B cell (primary cell): ENCODE data around the gene CHMP1B.

Experiments
- CTCF ChIP-seq: fragments of 200-600 bp; IDR thresholded peaks from one replicate; pipeline ENCODE4 v1.8.0; 2022; ENCODE audit warnings: antibody characterized with exemption, mild to moderate bottlenecking
- EZH2 ChIP-seq: IDR thresholded peaks from 2 replicates; pipeline ENCODE4 v1.6.1; 2012; ENCODE audit warnings: borderline replicate concordance, low read depth, mild to moderate bottlenecking, moderate library complexity, low read length; ENCODE audit not compliant: insufficient read depth, poor library complexity, severe bottlenecking

DNA sequence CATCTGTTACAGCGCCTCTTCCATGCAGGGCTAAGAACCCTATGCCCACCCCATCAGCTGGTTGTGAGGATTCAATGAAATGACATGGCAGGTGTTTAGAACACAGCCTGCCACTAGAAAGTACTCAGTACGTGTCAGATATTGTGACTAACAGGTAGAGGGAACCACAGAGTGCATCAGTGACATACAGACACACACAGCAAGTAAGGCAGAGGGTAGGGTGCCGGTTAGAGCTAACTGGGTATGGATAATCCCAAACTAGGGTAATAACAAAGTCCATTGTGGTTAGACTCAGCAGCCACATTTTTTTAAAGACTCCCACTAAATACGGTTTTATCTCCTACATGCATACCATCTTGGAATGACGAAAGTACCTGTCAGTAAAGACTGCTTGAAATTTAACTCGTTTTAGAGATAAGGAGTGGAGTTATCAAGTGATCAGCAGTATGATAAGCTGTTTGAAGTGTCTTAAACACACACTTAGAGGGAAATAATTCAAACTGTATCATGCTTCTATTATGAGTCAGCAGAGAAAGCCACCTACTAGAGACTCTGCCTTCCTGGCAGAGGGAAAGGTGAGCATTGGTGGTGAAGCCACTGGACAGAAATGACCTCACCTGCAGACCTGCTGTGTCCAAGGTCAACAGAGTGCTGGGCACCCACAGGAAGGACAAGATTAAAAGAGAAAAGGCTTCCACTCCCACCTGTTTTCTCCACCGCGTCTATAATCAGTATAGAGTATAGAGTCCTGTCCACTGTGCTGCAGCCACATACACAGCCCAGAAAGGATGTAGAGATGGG, 36.3 kb downstream of the CHMP1B start:
- no peak for TF ChIP-seq CTCF
- no peak for TF ChIP-seq EZH2
